Activated CD4-positive, alpha-beta T cell treated with anti-CD3 and anti-CD28 coated beads for 4 hours (primary cell): ENCODE measurements around the gene OSGIN1.

ENCODE experiments used
- DNase-seq, 2 donors: peaks; one replicate each; pipeline ENCODE4 v3.0.0-alpha.2; 2020

Gene OSGIN1

DNA sequence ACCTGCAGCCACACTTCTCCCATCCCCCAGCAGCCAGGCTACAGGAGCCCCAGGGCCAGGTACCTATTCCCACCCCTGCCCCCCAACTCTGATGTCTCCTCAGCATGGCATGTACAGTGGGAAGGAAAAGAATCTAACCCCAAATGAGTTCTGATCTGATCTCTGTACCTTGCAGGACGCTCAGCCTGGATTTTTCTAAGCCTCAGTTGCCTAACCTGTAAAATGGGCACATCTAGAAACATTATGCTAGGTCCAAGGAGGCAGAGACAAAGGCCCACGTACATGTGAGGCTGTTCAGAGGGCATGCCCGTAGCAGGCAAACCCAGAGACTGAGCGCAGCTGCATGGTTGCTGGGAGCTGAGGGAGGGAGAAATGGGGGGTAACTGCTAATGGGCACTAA lies 54.5 kb downstream of the OSGIN1 start:
- no peak for DNase-seq

DNA sequence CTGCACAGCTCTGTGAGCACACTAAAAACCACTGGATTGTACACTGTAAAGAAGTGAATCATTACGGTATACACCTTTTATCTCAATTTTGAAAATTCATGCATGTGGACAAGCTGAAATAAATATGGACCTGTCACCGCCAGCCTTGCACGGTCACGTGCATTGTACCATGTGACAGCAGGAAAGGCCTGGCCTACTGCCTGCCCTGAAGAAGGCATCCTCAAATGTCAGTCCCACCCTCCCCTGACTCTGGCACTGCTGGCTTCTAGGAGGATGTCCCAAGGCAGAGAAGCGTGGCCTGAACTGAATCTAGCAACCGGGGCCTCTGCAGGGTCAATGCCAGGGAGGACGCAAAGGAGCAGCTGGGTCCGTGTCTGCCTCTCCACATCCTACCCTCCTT lies 54.9 kb downstream of the OSGIN1 start:
- DNase-seq: no peak

DNA sequence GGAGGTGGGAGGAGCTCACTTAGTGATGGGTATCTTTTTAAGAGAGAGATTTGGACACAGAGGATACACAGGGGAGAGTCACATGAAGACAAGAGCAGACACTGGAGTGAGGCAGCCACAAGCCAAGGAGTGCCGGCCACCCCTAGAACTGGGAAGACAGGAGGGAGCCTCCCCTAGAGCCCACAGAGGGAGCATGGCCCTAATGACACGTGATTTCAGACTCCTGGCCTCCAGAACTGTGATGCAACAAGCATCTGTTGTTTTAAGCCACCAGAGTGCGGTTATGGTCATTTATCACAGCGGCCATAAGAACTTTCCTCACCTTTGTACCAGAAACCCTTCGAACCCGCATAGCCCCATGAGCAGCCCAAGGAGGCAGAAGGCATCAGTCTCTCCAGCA lies 56.2 kb downstream of the OSGIN1 start:
- no peak for DNase-seq

DNA sequence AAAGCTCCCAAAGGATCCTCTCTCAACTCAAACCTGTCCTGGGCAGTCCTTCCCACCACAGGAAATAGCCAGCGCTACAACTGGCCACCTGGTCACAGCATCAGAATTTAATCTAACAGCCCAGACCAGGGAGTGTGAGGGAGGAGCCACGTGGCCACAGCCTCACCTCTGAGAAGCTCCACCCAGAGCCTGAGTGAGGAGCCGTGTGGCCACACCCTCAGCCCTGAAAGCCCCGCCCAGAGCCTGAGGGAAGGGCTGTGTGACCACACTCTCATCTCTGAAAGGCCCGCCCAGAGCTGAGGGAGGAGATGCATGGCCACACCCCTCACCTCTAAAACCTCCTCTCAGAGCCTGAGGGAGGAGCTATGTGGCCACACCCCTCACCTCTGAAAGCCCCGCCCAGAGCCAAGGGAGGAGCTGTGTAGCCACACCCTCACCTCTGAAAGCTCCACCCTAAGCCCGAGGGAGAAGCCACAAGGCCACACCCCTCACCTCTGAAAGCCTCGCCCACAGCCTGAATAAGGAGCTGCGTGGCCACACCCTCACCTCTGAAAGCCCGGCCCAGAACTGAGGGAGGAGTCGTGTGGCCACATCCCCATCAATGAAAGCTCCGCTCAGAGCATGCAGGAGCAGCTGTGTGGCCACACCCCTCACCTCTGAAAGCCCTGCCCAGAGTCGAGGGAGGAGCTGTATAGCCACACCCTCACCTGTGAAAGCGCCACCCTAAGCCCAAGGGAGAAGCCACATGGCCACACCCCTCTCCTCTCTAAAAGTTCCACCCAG lies 60.9 kb downstream of the OSGIN1 start:
- DNase-seq: peak; percentile 6 to 30

DNA sequence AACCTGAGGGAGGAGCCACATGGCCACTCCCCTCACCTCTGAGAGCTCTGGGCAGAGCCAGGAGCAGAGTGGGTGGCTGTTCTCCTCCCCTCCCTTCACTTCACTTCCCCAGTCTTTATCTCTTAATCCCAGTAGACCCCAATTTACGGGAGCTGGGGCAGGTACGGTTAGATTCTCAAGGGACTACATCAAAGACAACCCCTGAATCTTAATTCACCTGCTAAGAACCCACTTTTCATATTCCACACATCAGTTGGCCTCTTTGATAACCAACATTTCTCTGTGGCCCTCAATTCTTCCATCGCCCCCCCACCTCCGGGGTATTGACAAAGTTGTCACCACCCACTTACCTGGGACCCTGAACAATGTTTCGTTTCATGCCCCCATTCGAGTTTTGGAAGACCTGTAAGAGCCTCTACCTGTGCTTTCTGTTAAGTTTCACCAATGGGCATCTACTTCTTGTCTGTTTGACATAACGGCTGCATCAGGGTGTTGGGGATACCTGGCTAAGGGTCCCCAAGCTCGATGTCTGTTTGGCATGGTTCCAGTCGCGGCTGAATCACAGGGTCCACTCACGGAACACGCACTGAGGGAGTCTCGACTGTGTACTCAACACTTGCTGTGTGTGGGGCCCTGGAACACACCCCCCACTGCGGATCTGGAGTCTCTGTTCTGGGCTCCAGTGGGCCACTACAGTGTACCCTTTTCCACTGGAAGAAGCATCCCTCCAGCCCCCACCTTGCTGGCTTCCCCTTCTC lies 61.7 kb downstream of the OSGIN1 start:
- DNase-seq: no peak

DNA sequence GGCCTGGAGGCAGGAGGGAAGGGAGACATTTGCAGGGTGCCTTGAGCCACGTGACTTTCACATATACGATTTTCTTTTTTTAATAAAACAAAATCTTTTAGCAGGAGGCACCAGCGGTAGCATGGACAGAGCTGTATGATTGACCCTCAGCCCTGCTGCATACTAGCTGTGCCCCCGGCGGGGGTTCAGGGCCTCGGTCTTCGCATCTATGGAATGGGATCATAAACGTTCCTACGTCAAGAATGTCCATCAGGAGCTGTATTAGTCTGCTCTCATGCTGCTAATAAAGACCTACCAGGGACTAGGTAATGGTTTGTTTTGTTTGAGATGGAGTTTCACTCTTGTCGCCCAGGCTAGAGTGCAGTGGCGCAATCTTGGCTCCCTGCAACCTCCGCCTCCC lies 62.4 kb downstream of the OSGIN1 start:
- no peak for DNase-seq
